H1 (cell line): ENCODE data around the gene TSPAN3. TPM values are rescaled to one million over a fixed set of nuclear protein-coding genes. Genes with fewer than 3 reads are reported as not detected.

ENCODE experiments used
- CTCF ChIA-PET: fragments of 300-600 bp; sonication (Branson Sonifier 250); formaldehyde crosslinking; loops from one replicate; lab custom pipeline; 2021; ENCODE audit not compliant: partially characterized antibody; lab: Charles Lee
- POLR2A ChIA-PET: fragments of 300-600 bp; sonication (Branson Sonifier 250); formaldehyde crosslinking; loops from one replicate; lab custom pipeline; 2021; ENCODE audit warnings: inconsistent platforms; ENCODE audit not compliant: partially characterized antibody; lab: Charles Lee
- DNase-seq, 2 experiments: peaks; one replicate each; pipeline versions ENCODE4 v3.0.0 to v3.0.0-alpha.2; 2010 to 2022; ENCODE audit warnings: low spot score in 2 of 2, low read depth in 1 of 2, mixed read lengths in 1 of 2
- FAIRE-seq: peaks from 2 replicates; lab custom pipeline; 2011; peaks lifted over from hg19 to GRCh38; lab: Jason Lieb, UNC
- H2AFZ ChIP-seq: 2 replicates; pipeline ENCODE4 v1.8.1; 2012; ENCODE audit warnings: low read length, inconsistent platforms
- H2AK5ac ChIP-seq: 2 replicates; pipeline ENCODE4 v1.6.1; 2013; ENCODE audit warnings: low read depth, low read length
- H2BK120ac ChIP-seq: replicated peaks from 2 replicates; pipeline ENCODE3; 2013; ENCODE audit warnings: low read depth, low read length, inconsistent platforms
- H2BK12ac ChIP-seq: 2 replicates; pipeline ENCODE4 v1.6.1; 2013; ENCODE audit warnings: low read depth, low read length
- H2BK15ac ChIP-seq: 2 replicates; pipeline ENCODE4 v1.6.1; 2013; ENCODE audit warnings: low read length
- H2BK20ac ChIP-seq: 2 replicates; pipeline ENCODE4 v1.6.1; 2013; ENCODE audit warnings: low read length
- H2BK5ac ChIP-seq: 2 replicates; pipeline ENCODE4 v1.6.1; 2013; ENCODE audit warnings: low read depth, low read length
- H3K14ac ChIP-seq: 2 replicates; pipeline ENCODE4 v1.6.1; 2013; ENCODE audit warnings: inconsistent platforms; ENCODE audit not compliant: insufficient read length
- H3K18ac ChIP-seq: 2 replicates; pipeline ENCODE4 v1.6.1; 2013; ENCODE audit warnings: low read length; ENCODE audit errors: extremely low read depth
- H3K23ac ChIP-seq: 2 replicates; pipeline ENCODE4 v1.6.1; 2013; ENCODE audit warnings: inconsistent platforms; ENCODE audit not compliant: insufficient read length
- H3K23me2 ChIP-seq: 2 replicates; pipeline ENCODE4 v1.6.1; 2013; ENCODE audit warnings: low read depth, low read length
- H3K27ac ChIP-seq: 2 replicates; pipeline ENCODE4 v1.6.1; 2011; ENCODE audit warnings: low read depth, low read length, inconsistent platforms
- H3K27me3 ChIP-seq, 4 experiments: replicated peaks in 1 of 4; 1 replicate in 1 of 4; 2 replicates in 3 of 4; pipeline versions ENCODE4 v1.6.1 to v1.8.1; 2011 to 2013; ENCODE audit warnings: low read length in 3 of 4, mild to moderate bottlenecking in 3 of 4, inconsistent platforms in 2 of 4, mixed read lengths in 2 of 4, moderate library complexity in 1 of 4; ENCODE audit not compliant: control insufficient read depth in 3 of 4, insufficient read depth in 3 of 4; ENCODE audit errors: extremely low read depth in 1 of 4
- H3K36me3 ChIP-seq, 4 experiments: 2 replicates each; pipeline versions ENCODE4 v1.6.1 to v1.8.1; 2011 to 2013; ENCODE audit warnings: mild to moderate bottlenecking in 4 of 4, low read length in 3 of 4, moderate library complexity in 2 of 4, control low read depth in 1 of 4, inconsistent platforms in 1 of 4; ENCODE audit not compliant: insufficient read depth in 4 of 4, control insufficient read depth in 2 of 4
- H3K4ac ChIP-seq: replicated peaks from 2 replicates; pipeline ENCODE3; 2013; ENCODE audit warnings: low read length, low read depth, mixed read lengths, inconsistent platforms; ENCODE audit not compliant: insufficient read length
- H3K4me1 ChIP-seq, 4 experiments: replicated peaks in 1 of 4; 1 replicate in 1 of 4; 2 replicates in 3 of 4; pipeline versions ENCODE4 v1.6.1 to v1.8.1; 2011 to 2013; ENCODE audit warnings: low read length in 3 of 4, inconsistent platforms in 2 of 4, mixed read lengths in 1 of 4; ENCODE audit not compliant: insufficient read depth in 4 of 4, control insufficient read depth in 3 of 4
- H3K4me2 ChIP-seq, 2 experiments: 2 replicates each; pipeline versions ENCODE4 v1.6.1 to v1.8.1; 2011 to 2013; ENCODE audit warnings: low read depth in 2 of 2, low read length in 2 of 2, control low read depth in 1 of 2, inconsistent platforms in 1 of 2, mild to moderate bottlenecking in 1 of 2; ENCODE audit not compliant: insufficient read depth in 1 of 2
- H3K4me3 ChIP-seq, 4 experiments: fragments of 200-600, 300-600 bp in 1 of 4; sonication (generic), shearing (Covaris generic), sonication (Bioruptor Twin) in 1 of 4; 2 replicates each; pipeline versions ENCODE4 v1.5.1 to v1.8.1; 2011 to 2016; ENCODE audit warnings: low read length in 4 of 4, low read depth in 3 of 4, control low read depth in 2 of 4, inconsistent platforms in 2 of 4, mild to moderate bottlenecking in 2 of 4, mixed read lengths in 1 of 4, moderate library complexity in 1 of 4; ENCODE audit not compliant: insufficient read depth in 2 of 4; ENCODE audit errors: extremely low read depth in 1 of 4
- H3K56ac ChIP-seq: replicated peaks from 2 replicates; pipeline ENCODE3; 2013; ENCODE audit warnings: low read depth, mild to moderate bottlenecking, mixed read lengths, low read length, inconsistent platforms; ENCODE audit not compliant: insufficient read length
- H3K79me1 ChIP-seq: 2 replicates; pipeline ENCODE4 v1.6.1; 2013; ENCODE audit warnings: low read depth, low read length, control low read depth
- H3K79me2 ChIP-seq, 2 experiments: 2 replicates each; pipeline versions ENCODE4 v1.6.1 to v1.8.1; 2012 to 2013; ENCODE audit warnings: low read length in 2 of 2, mild to moderate bottlenecking in 2 of 2, inconsistent platforms in 1 of 2; ENCODE audit not compliant: insufficient read depth in 2 of 2, control insufficient read depth in 1 of 2
- H3K9ac ChIP-seq, 4 experiments: replicated peaks in 1 of 4; 1 replicate in 1 of 4; 2 replicates in 3 of 4; pipeline versions ENCODE4 v1.6.1 to v1.8.1; 2011 to 2013; ENCODE audit warnings: low read depth in 3 of 4, low read length in 3 of 4, control low read depth in 2 of 4, mild to moderate bottlenecking in 2 of 4, moderate library complexity in 2 of 4, inconsistent platforms in 1 of 4; ENCODE audit errors: extremely low read depth in 1 of 4
- H3K9me3 ChIP-seq, 2 experiments: 2 replicates each; pipeline versions ENCODE4 v1.6.1 to v1.8.1; 2012 to 2013; ENCODE audit warnings: mild to moderate bottlenecking in 2 of 2, moderate library complexity in 2 of 2, control low read depth in 1 of 2, inconsistent platforms in 1 of 2, low read depth in 1 of 2, low read length in 1 of 2, mixed read lengths in 1 of 2; ENCODE audit not compliant: insufficient read depth in 2 of 2
- H4K20me1 ChIP-seq, 2 experiments: replicated peaks in 1 of 2; 2 replicates each; pipeline versions ENCODE3 to v1.8.1; 2011 to 2013; ENCODE audit warnings: inconsistent platforms in 2 of 2, low read length in 2 of 2, mild to moderate bottlenecking in 1 of 2; ENCODE audit not compliant: insufficient read depth in 2 of 2, control insufficient read depth in 1 of 2
- H4K5ac ChIP-seq: 2 replicates; pipeline ENCODE4 v1.6.1; 2013; ENCODE audit warnings: low read length, low read depth, mixed read lengths, inconsistent platforms; ENCODE audit not compliant: insufficient read length
- H4K8ac ChIP-seq: 2 replicates; pipeline ENCODE4 v1.8.0; 2013; ENCODE audit warnings: mild to moderate bottlenecking, moderate library complexity, low read length, inconsistent platforms; ENCODE audit not compliant: insufficient read depth; ENCODE audit errors: extremely low read depth
- H4K91ac ChIP-seq: replicated peaks from 2 replicates; pipeline ENCODE3; 2013; ENCODE audit warnings: low read length, mixed read lengths, inconsistent platforms; ENCODE audit not compliant: insufficient read length
- BACH1 ChIP-seq: IDR thresholded peaks from 2 replicates; pipeline ENCODE4 v1.6.1; 2012; ENCODE audit warnings: low read length, improper control_type of control experiment
- BCL11A ChIP-seq, 2 experiments: IDR thresholded peaks; one replicate each; pipeline ENCODE4 v1.6.1; 2011; ENCODE audit warnings: low read depth in 2 of 2, low read length in 2 of 2, mild to moderate bottlenecking in 2 of 2
- CEBPB ChIP-seq: IDR thresholded peaks from 2 replicates; pipeline ENCODE4 v1.6.1; 2012; ENCODE audit warnings: low read depth, low read length
- CHD1 ChIP-seq: IDR thresholded peaks from 2 replicates; pipeline ENCODE4 v1.6.1; 2012; ENCODE audit warnings: low read depth, low read length, improper control_type of control experiment
- EZH2 ChIP-seq: fragments of 200-600 bp; sonication (generic); IDR thresholded peaks from 2 replicates; pipeline ENCODE4 v1.7.1; 2012; ENCODE audit warnings: low read depth, mild to moderate bottlenecking, moderate library complexity, low read length, inconsistent platforms; ENCODE audit not compliant: severe bottlenecking
- NANOG ChIP-seq: IDR thresholded peaks from 2 replicates; pipeline ENCODE4 v1.6.1; 2011; ENCODE audit warnings: low read length, low read depth, mild to moderate bottlenecking, inconsistent platforms; ENCODE audit not compliant: insufficient read depth, poor library complexity, severe bottlenecking
- PHF8 ChIP-seq: fragments of 200-600 bp; sonication (generic); conservative IDR thresholded peaks from 2 replicates; pipeline ENCODE4 v1.7.1; 2012; ENCODE audit warnings: low read depth, mild to moderate bottlenecking, inconsistent platforms, low read length, moderate library complexity
- RAD21 ChIP-seq, 2 experiments: IDR thresholded peaks in 1 of 2; conservative IDR thresholded peaks in 1 of 2; 2 replicates each; pipeline ENCODE4 v1.6.1; 2011; ENCODE audit warnings: low read depth in 2 of 2, low read length in 2 of 2, improper control_type of control experiment in 1 of 2, inconsistent platforms in 1 of 2, mild to moderate bottlenecking in 1 of 2, moderate library complexity in 1 of 2
- RNF2 ChIP-seq: fragments of 200-900, 300-1000 bp; sonication (generic); IDR thresholded peaks from 2 replicates; pipeline ENCODE4 v1.7.1; 2016; ENCODE audit warnings: borderline replicate concordance, low read depth, mild to moderate bottlenecking, antibody characterized with exemption, low read length; ENCODE audit not compliant: poor library complexity, severe bottlenecking; ENCODE audit errors: missing control alignments
- SP4 ChIP-seq: IDR thresholded peaks from 2 replicates; pipeline ENCODE4 v1.6.1; 2012; ENCODE audit warnings: low read length, inconsistent platforms
- TBP ChIP-seq: IDR thresholded peaks from 2 replicates; pipeline ENCODE4 v1.6.1; 2011; ENCODE audit warnings: low read depth, low read length, improper control_type of control experiment
- ZNF274 ChIP-seq: IDR thresholded peaks from 2 replicates; pipeline ENCODE4 v1.7.0; 2012; ENCODE audit warnings: low read length, borderline replicate concordance; ENCODE audit errors: extremely low read depth
- WGBS, 2 experiments: shearing (Covaris generic) in 1 of 2; methylation state at CpG; one replicate each; pipeline versions ENCODE4 v1.1.6 to v1.1.7; 2013 to 2015; ENCODE audit warnings: low lambda C conversion rate in 2 of 2, mixed read lengths in 2 of 2, inconsistent platforms in 1 of 2, low coverage in 1 of 2, missing lambda C conversion rate in 1 of 2; ENCODE audit not compliant: insufficient replicate concordance in 2 of 2, insufficient coverage in 1 of 2, insufficient read length in 1 of 2; ENCODE audit errors: extremely low coverage in 1 of 2, missing lambda C conversion rate in 1 of 2; 5-methylcytosine and 5-hydroxymethylcytosine counted together
- polyA plus RNA-seq, 7 experiments: library from polyadenylated mRNA; depleted of rRNA in 3 of 7; stranded (reverse) in 5 of 7; unstranded in 2 of 7; fragments of >200 nt in 5 of 7; fragments of 200-250 nt in 2 of 7; gene quantifications; 1 replicate in 5 of 7; 2 replicates in 1 of 7; 4 replicates in 1 of 7; pipeline versions ENCODE4 v1.2.1 to v1.2.3, GENCODE V29; 2011 to 2013; ENCODE audit warnings: missing spikeins in 2 of 7, mixed read lengths in 2 of 7
- total RNA-seq: library from RNA; stranded (reverse); fragmentation: NEBNext Ultra II Directional; extraction: Animal tissue kit (Norgen Biotek cat#: 25700); gene quantifications from 2 replicates; pipeline ENCODE4 v1.2.1, GENCODE V29; 2021

The TSPAN3 gene
- total and polyA plus RNA-seq, 2 of the 8 experiments (the other 6 are each of a cell fraction or from before 2014, with no cell fraction given) = 107 to 238 TPM

DNA sequence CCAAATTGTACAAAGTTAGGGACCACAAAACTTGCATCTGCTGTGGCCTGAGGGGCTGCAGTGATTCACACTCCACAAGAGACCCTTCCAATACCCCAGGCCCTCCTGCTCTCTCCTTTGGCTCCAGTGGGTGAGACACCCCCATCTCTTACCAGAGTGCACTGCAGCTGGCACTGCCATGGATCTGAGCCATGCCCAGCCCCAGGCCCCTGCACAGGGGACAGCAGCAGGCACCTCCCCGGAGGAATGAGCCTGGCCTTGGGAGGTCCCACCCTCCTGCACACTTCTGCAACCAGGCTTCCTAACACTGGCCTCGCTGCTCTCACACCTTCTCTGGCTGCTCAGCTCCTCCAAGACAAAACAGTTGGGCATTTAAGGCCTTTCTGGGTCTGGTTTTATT is 16.3 kb upstream of the TSPAN3 start:
- Histone ChIP-seq H2BK120ac (no peak overlapping the region), H3K4me3 (no peak overlapping the region), H4K5ac (no peak overlapping the region), H2AFZ (no peak overlapping the region), H3K23me2 (no peaks in the 10 kb centered on the region), H2BK12ac (no peak overlapping the region), H2BK5ac (no peak overlapping the region), H3K4me2 (no peak overlapping the region), H3K79me1 (no peaks in the 10 kb centered on the region), H2AK5ac (no peak overlapping the region), H4K8ac (no peak overlapping the region), H3K9ac (no peak overlapping the region), H3K56ac (no peak overlapping the region), H3K9me3 (no peaks in the 10 kb centered on the region), H3K4ac (no peak overlapping the region), H3K27ac (no peak overlapping the region), H2BK15ac (no peak overlapping the region), H4K20me1 (no peaks in the 10 kb centered on the region), H3K79me2 (no peaks in the 10 kb centered on the region), H3K36me3 (no peaks in the 10 kb centered on the region), H3K4me1 (peaks cover 0 to 5% (median under 1%) of the 10 kb centered on the region in 4 experiments; a peak in 4 of 7 replicates), H2BK20ac (no peak overlapping the region), H3K23ac (no peak overlapping the region), H3K14ac (no peak overlapping the region), H3K18ac (no peak overlapping the region), H3K27me3 (peaks cover 0 to 4% (median 1%) of the 10 kb centered on the region in 4 experiments; a peak in 2 of 7 replicates), H4K91ac (no peak overlapping the region)
- CTCF ChIA-PET = interaction anchor here (0.6 to 2.1 kb wide), 6 partner anchors 9 to 813 kb away, joined by 3 to 6 read pairs (median 4); no protein-coding TSS in a partner anchor
- no peak for FAIRE-seq
- POLR2A ChIA-PET = interaction anchor here (1.7 kb wide), 1 partner anchor 10 kb away, joined by 3 read pairs; no protein-coding TSS in a partner anchor
- DNase-seq = no peak
- 80% methylated on average over 2 of the region's 2 CpGs; no CpG with 5 or more reads in 1 of the 2 experiments for WGBS, 2 experiments
- TF ChIP-seq PHF8 (no peak), SP4 (no peak), CHD1 (no peak), RNF2 (no peak), TBP (no peak), BACH1 (no peak), ZNF274 (no peak), CEBPB (no peak), EZH2 (no peak), NANOG (no peak), BCL11A (IDR thresholded peaks at IDR 0.05; ENCODE audit: low read depth in 2 of 2, low read length in 2 of 2) (no peak), RAD21 (IDR thresholded peaks at IDR 0.05 in 1 of 2, conservative IDR thresholded peaks at IDR 0.05 in 1 of 2; ENCODE audit: low read depth in 2 of 2, low read length in 2 of 2) (no peak)
